GM12878 (cell line): ENCODE results near the gene VRTN. TPM values are rescaled to one million over a fixed set of nuclear protein-coding genes. Genes with fewer than 3 reads are reported as not detected.

Experiments
- CHD4 ChIP-seq: fragments of 200-600 bp; sonication (generic); IDR thresholded peaks from 2 replicates; pipeline ENCODE4 v1.6.1; 2016; ENCODE audit warnings: mild to moderate bottlenecking
- CREM ChIP-seq: IDR thresholded peaks from 2 replicates; pipeline ENCODE4 v1.6.1; 2014; ENCODE audit warnings: antibody characterized with exemption, low read depth
- ETV6 ChIP-seq, 2 experiments: fragments of 450-650 bp in 1 of 2; IDR thresholded peaks in 1 of 2; conservative IDR thresholded peaks in 1 of 2; 2 replicates each; pipeline ENCODE4 v1.6.1; 2014; ENCODE audit warnings: antibody characterized with exemption in 1 of 2, borderline replicate concordance in 1 of 2, low read depth in 1 of 2, mild to moderate bottlenecking in 1 of 2, moderate library complexity in 1 of 2
- HCFC1 ChIP-seq: fragments of 150-350 bp; IDR thresholded peaks from 2 replicates; pipeline ENCODE4 v1.6.1; 2014; ENCODE audit warnings: low read length
- NR2F1 ChIP-seq: fragments of 450-650 bp; conservative IDR thresholded peaks from 2 replicates; pipeline ENCODE4 v1.6.1; 2017; ENCODE audit warnings: mild to moderate bottlenecking
- PAX5 ChIP-seq: IDR thresholded peaks from 2 replicates; pipeline ENCODE4 v1.6.1; 2011; ENCODE audit warnings: low read depth, low read length, borderline replicate concordance
- POLR2A ChIP-seq: IDR thresholded peaks from 2 replicates; pipeline ENCODE4 v1.6.1; 2011; ENCODE audit warnings: low read depth, mild to moderate bottlenecking, low read length
- POLR2AphosphoS2 ChIP-seq: IDR thresholded peaks from 2 replicates; pipeline ENCODE4 v1.6.1; 2011; ENCODE audit warnings: low read depth, mild to moderate bottlenecking, low read length, improper control_type of control experiment, moderate library complexity
- SMARCA5 ChIP-seq: fragments of 450-650 bp; IDR thresholded peaks from 2 replicates; pipeline ENCODE4 v1.6.1; 2017; ENCODE audit warnings: mild to moderate bottlenecking
- SREBF1 ChIP-seq: IDR thresholded peaks from 2 replicates; pipeline ENCODE4 v1.6.1; 2012; ENCODE audit warnings: mild to moderate bottlenecking, low read length
- TCF3 ChIP-seq: IDR thresholded peaks from 2 replicates; pipeline ENCODE4 v1.6.1; 2012; ENCODE audit warnings: low read depth, mild to moderate bottlenecking, low read length, borderline replicate concordance; ENCODE audit not compliant: insufficient read depth
- polyA plus RNA-seq, 11 experiments: library from polyadenylated mRNA; depleted of rRNA in 4 of 11; unstranded in 6 of 11; stranded (reverse) in 5 of 11; fragments of >200 nt; fragmentation: Nextera tagmentation in 4 of 11; fragmentation: Illumina TruSeq in 1 of 11; extraction: Ambion mirVana in 4 of 11; extraction: Trizol in 1 of 11; gene quantifications; 1 replicate in 1 of 11; 2 replicates in 10 of 11; pipeline versions ENCODE4 v1.2.1 to v1.2.3, GENCODE V29; 2011 to 2016; ENCODE audit warnings: inconsistent platforms in 2 of 11, missing spikeins in 2 of 11, low read depth in 1 of 11
- total RNA-seq, 4 experiments: library from RNA; depleted of rRNA in 3 of 4; stranded (reverse); fragments of >200 nt in 3 of 4; fragmentation: Illumina TruSeq in 1 of 4; extraction: Trizol in 1 of 4; gene quantifications; 2 replicates each; pipeline versions ENCODE4 v1.2.1 to v1.2.3, GENCODE V29; 2013 to 2021
- TF ChIP-seq, protein P1 (sequence below), 3 experiments: IDR thresholded peaks in 2 of 3; conservative IDR thresholded peaks in 1 of 3; 2 replicates each; pipeline ENCODE4 v1.5.1; 2011; ENCODE audit warnings: low read depth in 3 of 3, low read length in 3 of 3, mild to moderate bottlenecking in 3 of 3, control low read depth in 2 of 3, moderate library complexity in 2 of 3, inconsistent platforms in 1 of 3, mixed read lengths in 1 of 3; ENCODE audit not compliant: control insufficient read depth in 2 of 3, insufficient read depth in 1 of 3; ENCODE audit errors: extremely low read depth in 1 of 3
- TF ChIP-seq, protein P2 (sequence below): IDR thresholded peaks from 2 replicates; pipeline ENCODE4 v1.6.1; 2011; ENCODE audit warnings: borderline replicate concordance, low read depth, mild to moderate bottlenecking, moderate library complexity, low read length; ENCODE audit not compliant: insufficient read depth, poor library complexity, severe bottlenecking
- TF ChIP-seq, protein P3 (sequence below): fragments of 450-650 bp; IDR thresholded peaks from 2 replicates; pipeline ENCODE4 v1.6.1; 2017; ENCODE audit warnings: mild to moderate bottlenecking
- TF ChIP-seq, protein P4 (sequence below): fragments of 450-650 bp; conservative IDR thresholded peaks from 2 replicates; pipeline ENCODE4 v1.6.1; 2017; ENCODE audit warnings: mild to moderate bottlenecking, moderate library complexity
- TF ChIP-seq, protein P5 (sequence below): fragments of 450-650 bp; IDR thresholded peaks from 2 replicates; pipeline ENCODE4 v1.6.1; 2016; ENCODE audit warnings: mild to moderate bottlenecking, moderate library complexity, borderline replicate concordance

The VRTN gene
- total and polyA plus RNA-seq, 10 of the 15 experiments (the other 5 are each of a cell fraction or from before 2014, with no cell fraction given) = 0.31 TPM; not detected in 9

DNA sequence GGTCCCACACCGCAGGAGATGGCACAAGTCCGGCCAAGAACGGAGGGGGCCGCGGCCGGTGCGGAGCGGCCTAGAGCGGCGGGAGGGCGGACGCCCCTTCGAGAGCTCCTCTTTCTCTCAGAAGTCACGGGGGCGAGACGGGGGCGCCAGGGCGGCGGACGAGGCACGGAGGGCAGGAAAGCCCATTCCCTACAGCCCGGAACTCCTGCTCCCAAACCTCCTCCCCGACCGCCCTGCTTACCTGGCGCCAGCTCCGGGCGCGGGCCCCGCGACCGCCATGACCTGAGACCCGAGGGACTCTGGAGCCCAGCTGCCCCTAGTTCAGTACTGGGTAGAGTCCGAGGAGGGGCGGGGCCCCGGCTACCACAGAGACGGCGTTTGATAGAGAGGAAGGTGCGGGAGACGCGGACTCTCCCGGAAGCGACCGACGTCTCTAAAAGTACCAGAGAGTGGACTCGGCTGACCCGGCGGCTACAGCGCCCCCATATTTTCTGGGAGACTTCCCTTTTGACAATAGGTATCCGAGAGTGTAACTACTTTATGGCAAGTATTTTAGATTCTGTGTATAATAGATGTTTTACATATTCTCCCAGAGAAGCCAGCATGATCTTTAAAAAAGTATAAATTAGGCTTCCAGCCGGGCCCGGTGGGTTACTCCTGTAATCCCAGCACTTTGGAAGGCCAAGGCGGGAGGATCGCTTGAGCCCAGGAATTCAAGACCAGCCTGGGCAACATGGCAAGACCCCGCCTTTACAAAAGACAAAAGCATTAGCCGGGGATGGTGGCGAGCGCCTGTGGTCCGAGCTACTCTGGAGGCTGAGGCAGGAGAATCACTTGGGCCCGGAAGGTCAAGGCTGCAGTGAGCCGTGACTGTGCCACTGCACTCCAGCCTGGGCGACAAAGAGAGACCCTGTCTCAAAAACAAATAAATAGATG lies 45.4 kb upstream of the VRTN start, which contains the start of gene ABCD4 (continued):
- TF ChIP-seq, protein P1, sequence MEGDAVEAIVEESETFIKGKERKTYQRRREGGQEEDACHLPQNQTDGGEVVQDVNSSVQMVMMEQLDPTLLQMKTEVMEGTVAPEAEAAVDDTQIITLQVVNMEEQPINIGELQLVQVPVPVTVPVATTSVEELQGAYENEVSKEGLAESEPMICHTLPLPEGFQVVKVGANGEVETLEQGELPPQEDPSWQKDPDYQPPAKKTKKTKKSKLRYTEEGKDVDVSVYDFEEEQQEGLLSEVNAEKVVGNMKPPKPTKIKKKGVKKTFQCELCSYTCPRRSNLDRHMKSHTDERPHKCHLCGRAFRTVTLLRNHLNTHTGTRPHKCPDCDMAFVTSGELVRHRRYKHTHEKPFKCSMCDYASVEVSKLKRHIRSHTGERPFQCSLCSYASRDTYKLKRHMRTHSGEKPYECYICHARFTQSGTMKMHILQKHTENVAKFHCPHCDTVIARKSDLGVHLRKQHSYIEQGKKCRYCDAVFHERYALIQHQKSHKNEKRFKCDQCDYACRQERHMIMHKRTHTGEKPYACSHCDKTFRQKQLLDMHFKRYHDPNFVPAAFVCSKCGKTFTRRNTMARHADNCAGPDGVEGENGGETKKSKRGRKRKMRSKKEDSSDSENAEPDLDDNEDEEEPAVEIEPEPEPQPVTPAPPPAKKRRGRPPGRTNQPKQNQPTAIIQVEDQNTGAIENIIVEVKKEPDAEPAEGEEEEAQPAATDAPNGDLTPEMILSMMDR (IDR thresholded peaks at IDR 0.05 in 2 of 3, conservative IDR thresholded peaks at IDR 0.05 in 1 of 3; ENCODE audit: control insufficient read depth in 2 of 3, extremely low read depth in 1 of 3, insufficient read depth in 1 of 3, low read depth in 3 of 3, low read length in 3 of 3) = peak; percentile 57 to 74 (median 70)
- TF ChIP-seq TCF3 (0 out of 2 replicates have a peak, but pooled peaks have one; percentile 61), POLR2AphosphoS2 (0 out of 2 replicates have a peak, but pooled peaks have one; percentile 36), PAX5 (no peak), ETV6 (conservative IDR thresholded peaks at IDR 0.05 in 1 of 2, IDR thresholded peaks at IDR 0.05 in 1 of 2; ENCODE audit: borderline replicate concordance in 1 of 2, low read depth in 1 of 2) (peak in 1 of 2 experiments; percentile 18; a peak in 1 of 4 replicates), CHD4 (no peak), SMARCA5 (peak; percentile 84; the same call in 1 of the 2 replicates), HCFC1 (peak; percentile 60), POLR2A (peak; percentile 96), SREBF1 (no peak), CREM (peak; percentile 68), NR2F1 (peak; percentile 68)
- TF ChIP-seq, protein P2, sequence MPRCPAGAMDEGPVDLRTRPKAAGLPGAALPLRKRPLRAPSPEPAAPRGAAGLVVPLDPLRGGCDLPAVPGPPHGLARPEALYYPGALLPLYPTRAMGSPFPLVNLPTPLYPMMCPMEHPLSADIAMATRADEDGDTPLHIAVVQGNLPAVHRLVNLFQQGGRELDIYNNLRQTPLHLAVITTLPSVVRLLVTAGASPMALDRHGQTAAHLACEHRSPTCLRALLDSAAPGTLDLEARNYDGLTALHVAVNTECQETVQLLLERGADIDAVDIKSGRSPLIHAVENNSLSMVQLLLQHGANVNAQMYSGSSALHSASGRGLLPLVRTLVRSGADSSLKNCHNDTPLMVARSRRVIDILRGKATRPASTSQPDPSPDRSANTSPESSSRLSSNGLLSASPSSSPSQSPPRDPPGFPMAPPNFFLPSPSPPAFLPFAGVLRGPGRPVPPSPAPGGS = no peak
- TF ChIP-seq, protein P3, sequence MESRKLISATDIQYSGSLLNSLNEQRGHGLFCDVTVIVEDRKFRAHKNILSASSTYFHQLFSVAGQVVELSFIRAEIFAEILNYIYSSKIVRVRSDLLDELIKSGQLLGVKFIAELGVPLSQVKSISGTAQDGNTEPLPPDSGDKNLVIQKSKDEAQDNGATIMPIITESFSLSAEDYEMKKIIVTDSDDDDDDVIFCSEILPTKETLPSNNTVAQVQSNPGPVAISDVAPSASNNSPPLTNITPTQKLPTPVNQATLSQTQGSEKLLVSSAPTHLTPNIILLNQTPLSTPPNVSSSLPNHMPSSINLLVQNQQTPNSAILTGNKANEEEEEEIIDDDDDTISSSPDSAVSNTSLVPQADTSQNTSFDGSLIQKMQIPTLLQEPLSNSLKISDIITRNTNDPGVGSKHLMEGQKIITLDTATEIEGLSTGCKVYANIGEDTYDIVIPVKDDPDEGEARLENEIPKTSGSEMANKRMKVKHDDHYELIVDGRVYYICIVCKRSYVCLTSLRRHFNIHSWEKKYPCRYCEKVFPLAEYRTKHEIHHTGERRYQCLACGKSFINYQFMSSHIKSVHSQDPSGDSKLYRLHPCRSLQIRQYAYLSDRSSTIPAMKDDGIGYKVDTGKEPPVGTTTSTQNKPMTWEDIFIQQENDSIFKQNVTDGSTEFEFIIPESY = no peak
- TF ChIP-seq, protein P4, sequence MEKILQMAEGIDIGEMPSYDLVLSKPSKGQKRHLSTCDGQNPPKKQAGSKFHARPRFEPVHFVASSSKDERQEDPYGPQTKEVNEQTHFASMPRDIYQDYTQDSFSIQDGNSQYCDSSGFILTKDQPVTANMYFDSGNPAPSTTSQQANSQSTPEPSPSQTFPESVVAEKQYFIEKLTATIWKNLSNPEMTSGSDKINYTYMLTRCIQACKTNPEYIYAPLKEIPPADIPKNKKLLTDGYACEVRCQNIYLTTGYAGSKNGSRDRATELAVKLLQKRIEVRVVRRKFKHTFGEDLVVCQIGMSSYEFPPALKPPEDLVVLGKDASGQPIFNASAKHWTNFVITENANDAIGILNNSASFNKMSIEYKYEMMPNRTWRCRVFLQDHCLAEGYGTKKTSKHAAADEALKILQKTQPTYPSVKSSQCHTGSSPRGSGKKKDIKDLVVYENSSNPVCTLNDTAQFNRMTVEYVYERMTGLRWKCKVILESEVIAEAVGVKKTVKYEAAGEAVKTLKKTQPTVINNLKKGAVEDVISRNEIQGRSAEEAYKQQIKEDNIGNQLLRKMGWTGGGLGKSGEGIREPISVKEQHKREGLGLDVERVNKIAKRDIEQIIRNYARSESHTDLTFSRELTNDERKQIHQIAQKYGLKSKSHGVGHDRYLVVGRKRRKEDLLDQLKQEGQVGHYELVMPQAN = 0 out of 2 replicates have a peak, but pooled peaks have one; percentile 28
- TF ChIP-seq, protein P5, sequence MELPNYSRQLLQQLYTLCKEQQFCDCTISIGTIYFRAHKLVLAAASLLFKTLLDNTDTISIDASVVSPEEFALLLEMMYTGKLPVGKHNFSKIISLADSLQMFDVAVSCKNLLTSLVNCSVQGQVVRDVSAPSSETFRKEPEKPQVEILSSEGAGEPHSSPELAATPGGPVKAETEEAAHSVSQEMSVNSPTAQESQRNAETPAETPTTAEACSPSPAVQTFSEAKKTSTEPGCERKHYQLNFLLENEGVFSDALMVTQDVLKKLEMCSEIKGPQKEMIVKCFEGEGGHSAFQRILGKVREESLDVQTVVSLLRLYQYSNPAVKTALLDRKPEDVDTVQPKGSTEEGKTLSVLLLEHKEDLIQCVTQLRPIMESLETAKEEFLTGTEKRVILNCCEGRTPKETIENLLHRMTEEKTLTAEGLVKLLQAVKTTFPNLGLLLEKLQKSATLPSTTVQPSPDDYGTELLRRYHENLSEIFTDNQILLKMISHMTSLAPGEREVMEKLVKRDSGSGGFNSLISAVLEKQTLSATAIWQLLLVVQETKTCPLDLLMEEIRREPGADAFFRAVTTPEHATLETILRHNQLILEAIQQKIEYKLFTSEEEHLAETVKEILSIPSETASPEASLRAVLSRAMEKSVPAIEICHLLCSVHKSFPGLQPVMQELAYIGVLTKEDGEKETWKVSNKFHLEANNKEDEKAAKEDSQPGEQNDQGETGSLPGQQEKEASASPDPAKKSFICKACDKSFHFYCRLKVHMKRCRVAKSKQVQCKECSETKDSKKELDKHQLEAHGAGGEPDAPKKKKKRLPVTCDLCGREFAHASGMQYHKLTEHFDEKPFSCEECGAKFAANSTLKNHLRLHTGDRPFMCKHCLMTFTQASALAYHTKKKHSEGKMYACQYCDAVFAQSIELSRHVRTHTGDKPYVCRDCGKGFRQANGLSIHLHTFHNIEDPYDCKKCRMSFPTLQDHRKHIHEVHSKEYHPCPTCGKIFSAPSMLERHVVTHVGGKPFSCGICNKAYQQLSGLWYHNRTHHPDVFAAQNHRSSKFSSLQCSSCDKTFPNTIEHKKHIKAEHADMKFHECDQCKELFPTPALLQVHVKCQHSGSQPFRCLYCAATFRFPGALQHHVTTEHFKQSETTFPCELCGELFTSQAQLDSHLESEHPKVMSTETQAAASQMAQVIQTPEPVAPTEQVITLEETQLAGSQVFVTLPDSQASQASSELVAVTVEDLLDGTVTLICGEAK = peak; percentile 88
